ENCODE data around the gene SLC47A2.
"Not testable (repeated sequence)": the region's sequence is repeated elsewhere in the genome, so short reads cannot be mapped to it uniquely, and the experiment has no call there.

The SLC47A2 gene, protein sequence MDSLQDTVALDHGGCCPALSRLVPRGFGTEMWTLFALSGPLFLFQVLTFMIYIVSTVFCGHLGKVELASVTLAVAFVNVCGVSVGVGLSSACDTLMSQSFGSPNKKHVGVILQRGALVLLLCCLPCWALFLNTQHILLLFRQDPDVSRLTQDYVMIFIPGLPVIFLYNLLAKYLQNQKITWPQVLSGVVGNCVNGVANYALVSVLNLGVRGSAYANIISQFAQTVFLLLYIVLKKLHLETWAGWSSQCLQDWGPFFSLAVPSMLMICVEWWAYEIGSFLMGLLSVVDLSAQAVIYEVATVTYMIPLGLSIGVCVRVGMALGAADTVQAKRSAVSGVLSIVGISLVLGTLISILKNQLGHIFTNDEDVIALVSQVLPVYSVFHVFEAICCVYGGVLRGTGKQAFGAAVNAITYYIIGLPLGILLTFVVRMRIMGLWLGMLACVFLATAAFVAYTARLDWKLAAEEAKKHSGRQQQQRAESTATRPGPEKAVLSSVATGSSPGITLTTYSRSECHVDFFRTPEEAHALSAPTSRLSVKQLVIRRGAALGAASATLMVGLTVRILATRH

DNA sequence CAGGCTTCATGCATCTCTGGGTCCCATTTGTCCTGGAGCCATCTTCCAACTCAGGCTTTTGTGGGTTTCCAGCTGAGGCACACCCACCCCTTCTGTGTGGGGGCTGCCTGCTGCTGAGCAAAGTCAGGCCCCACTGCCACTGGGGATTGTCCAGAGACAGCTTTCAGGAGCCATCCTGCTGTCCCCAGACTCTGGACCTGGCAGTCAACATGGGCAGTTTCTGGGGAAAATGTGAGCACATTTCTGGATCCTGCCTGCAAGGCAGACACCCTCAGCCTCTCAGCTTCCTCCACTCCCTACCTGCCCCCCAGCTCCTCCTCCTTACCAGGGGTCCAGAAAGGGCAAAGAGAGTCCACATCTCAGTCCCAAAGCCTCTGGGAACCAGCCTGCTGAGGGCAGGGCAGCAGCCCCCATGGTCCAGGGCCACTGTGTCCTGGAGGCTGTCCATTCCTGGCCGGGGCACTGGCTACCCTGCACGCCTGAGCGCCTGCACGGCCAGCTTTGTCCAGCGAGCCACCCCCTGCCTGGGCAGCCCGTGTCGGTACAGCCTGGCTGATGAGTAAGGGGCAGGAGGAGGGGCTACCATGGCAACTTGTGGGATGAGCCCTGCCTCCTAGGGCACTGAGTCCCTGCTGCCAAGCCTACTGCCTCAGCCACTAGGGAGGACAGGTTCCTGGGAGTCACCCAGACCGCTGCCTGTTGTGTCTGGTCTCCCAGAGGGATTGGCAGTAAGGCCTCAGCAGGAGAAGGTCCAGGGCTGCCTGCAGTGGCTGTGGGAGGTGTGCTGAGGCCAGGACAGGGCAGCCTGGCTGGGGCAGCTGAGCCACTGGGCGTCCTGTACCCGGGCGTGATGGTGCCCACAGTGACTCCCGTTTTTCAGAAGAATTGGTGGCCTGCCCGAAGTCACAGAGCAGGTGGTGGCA lies at the start of gene SLC47A2:
SLC47A2 (minus strand) TSS at position 477 of the 923 bp plus-strand sequence; CDS start at position 448, 29 bp downstream.
- TF ChIP-seq, protein P1, sequence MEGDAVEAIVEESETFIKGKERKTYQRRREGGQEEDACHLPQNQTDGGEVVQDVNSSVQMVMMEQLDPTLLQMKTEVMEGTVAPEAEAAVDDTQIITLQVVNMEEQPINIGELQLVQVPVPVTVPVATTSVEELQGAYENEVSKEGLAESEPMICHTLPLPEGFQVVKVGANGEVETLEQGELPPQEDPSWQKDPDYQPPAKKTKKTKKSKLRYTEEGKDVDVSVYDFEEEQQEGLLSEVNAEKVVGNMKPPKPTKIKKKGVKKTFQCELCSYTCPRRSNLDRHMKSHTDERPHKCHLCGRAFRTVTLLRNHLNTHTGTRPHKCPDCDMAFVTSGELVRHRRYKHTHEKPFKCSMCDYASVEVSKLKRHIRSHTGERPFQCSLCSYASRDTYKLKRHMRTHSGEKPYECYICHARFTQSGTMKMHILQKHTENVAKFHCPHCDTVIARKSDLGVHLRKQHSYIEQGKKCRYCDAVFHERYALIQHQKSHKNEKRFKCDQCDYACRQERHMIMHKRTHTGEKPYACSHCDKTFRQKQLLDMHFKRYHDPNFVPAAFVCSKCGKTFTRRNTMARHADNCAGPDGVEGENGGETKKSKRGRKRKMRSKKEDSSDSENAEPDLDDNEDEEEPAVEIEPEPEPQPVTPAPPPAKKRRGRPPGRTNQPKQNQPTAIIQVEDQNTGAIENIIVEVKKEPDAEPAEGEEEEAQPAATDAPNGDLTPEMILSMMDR (conservative IDR thresholded peaks at IDR 0.05; ENCODE audit: low read length), result no peak
- no peak within 1 kb of the TSS for H3K4me3 ChIP-seq (ENCODE audit: low read length)
- no peak for DNase-seq (ENCODE audit: low read depth)

DNA sequence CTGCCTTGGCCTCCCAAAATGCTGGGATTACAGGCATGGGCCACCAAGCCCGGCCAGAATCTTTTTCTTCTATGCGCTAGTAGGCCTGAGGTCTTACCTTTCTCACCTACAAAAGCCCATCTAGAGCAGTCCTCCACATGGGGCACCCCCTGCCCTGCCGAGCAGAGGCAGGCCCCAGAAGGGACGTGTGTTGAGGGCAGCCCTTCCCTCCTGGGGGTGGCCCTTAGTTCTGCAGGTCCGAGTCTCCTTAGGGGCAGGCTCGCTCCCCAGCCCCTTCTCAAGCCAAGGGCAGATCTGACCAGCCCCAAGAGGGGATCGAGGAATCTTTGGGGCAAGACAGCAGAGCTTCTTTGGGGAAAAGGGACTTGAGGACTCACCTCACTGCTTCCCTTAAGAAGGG lies 49.6 kb upstream of the SLC47A2 start:
- TF ChIP-seq, protein P1 (conservative IDR thresholded peaks at IDR 0.05; ENCODE audit: low read length), result no peak
- DNase-seq (ENCODE audit: low read depth), result no peak
- H3K4me3 ChIP-seq (ENCODE audit: low read length), result no peak overlapping the region

DNA sequence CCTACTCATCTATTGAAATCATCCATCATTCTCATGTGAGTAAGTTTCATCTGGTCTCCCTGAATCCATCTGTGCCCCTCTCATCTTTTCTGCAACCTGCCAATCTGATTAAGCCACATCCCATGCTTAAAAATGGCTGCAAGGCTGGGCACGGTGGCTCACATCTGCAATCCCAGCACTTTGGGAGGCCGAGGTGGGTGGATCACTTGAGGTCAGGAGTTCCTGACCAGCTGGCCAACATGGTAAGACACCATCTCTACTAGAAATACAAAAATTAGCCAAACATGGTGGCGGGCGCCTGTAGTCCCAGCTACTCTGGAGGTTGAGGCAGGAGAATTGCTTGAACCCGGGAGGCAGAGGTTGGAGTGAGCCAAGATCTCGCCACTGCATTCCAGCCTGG lies 47.6 kb upstream of the SLC47A2 start:
- not testable (repeated sequence) for H3K4me3 ChIP-seq (ENCODE audit: low read length)

DNA sequence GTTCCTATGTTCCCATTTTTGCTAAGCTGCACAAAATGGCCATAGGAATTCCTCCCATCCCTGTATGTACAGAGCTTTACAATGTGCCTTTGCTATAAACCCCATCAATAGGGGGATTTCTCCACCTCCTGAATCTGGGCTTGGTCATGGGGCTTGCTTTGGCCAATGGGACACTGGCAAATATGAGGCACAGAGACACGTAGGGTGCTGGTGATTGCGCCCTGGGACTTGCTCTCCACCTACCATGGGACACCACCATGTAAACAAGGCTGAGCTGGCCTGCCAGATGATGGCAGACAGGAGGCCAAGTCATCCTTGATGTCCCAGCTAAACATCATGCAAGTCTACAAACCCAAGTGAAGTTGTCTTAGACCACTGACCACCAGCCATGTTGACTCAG lies 47.0 kb upstream of the SLC47A2 start:
- TF ChIP-seq, protein P1 (conservative IDR thresholded peaks at IDR 0.05; ENCODE audit: low read length), result no peak
- DNase-seq (ENCODE audit: low read depth), result no peak
- H3K4me3 ChIP-seq (ENCODE audit: low read length), result no peak overlapping the region

More for the DNA sequence above, 47.6 kb upstream of the SLC47A2 start:
- not testable (repeated sequence) for DNase-seq (ENCODE audit: low read depth)

DNA sequence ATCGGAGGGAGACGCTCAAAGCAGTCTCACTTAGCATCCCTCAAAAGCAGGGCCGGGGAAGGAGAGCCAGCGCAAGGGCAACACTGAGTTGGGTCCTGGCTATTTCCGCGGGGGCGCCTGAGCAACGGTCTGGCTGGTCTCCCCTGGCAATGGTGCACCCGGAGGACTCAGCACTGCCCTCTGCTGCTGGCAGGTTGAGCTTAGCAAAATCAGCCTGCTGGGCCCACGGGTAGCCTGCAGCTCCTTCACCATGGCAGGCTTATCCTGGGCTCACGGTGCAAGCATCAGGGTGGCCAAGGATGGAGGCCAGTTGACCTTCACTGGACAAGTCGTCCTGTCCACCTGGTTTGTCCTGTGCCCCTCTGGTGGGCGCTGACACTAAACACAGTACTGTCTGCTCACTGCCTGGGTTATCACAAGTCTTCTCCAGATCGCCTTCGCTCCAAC lies 46.2 kb upstream of the SLC47A2 start:
- no peak overlapping the region for H3K4me3 ChIP-seq (ENCODE audit: low read length)
- DNase-seq (ENCODE audit: low read depth), result peak; percentile 56
- TF ChIP-seq, protein P1 (conservative IDR thresholded peaks at IDR 0.05; ENCODE audit: low read length), result peak; percentile 83

DNA sequence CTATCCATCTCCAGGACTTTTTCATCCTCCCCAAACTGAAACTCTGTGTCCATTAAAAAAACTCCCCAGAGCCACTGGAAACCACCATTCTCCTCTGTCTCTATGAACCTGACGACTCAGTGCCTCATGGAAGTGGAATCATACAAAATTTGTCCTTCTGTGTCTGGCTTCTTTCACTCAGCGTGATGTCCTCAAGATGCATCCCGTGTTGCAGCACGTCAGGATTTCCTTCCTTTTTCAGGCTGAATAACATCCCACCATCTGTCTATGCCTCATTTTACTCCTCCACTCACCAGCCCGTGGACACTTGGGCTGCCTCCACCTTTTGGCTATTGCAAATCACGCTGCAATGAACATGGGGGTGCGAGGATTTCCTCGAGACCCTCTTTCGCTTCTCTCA lies 44.4 kb upstream of the SLC47A2 start:
- TF ChIP-seq, protein P1 (conservative IDR thresholded peaks at IDR 0.05; ENCODE audit: low read length), result no peak
- no peak overlapping the region for H3K4me3 ChIP-seq (ENCODE audit: low read length)
- no peak for DNase-seq (ENCODE audit: low read depth)

Data from AG10803 (cell line).